ENCODE data around the gene TRIP6. TPM values are rescaled to one million over a fixed set of nuclear protein-coding genes. Genes with fewer than 3 reads are reported as not detected.
"Not testable (repeated sequence)": the region's sequence is repeated elsewhere in the genome, so short reads cannot be mapped to it uniquely, and the experiment has no call there.

TRIP6 gene
- total and polyA plus RNA-seq, 2 donors (not counting 1 experiment from before 2014, with no cell fraction given) = 6.8 to 13.8 TPM

GRCh38 chr7:100854146-100854895, 12.9 kb upstream of the TRIP6 start:
- Histone ChIP-seq H3K9ac (ENCODE audit: low read length) (no peak overlapping the region), H3K79me2 (ENCODE audit: control insufficient read depth, insufficient read depth, low read length) (peaks cover 57% of the 10 kb centered on the region), H3K4me3 (ENCODE audit: control extremely low read depth in 1 of 5, extremely low read depth in 1 of 5, insufficient read depth in 1 of 5, low read depth in 2 of 5, low read length in 4 of 5) (no peak overlapping the region), H3K27me3 (replicated peaks in 1 of 4; ENCODE audit: control extremely low read depth in 1 of 4, control insufficient read depth in 3 of 4, insufficient read depth in 4 of 4, low read length in 3 of 4) (no peaks in the 10 kb centered on the region), H3K27ac (ENCODE audit: low read length in 2 of 2) (no peak overlapping the region), H3K4me1 (ENCODE audit: control insufficient read depth in 2 of 2, insufficient read depth in 2 of 2, low read length in 2 of 2) (peaks cover 11 to 23% of the 10 kb centered on the region in 2 donors), H3K9me3 (ENCODE audit: control extremely low read depth in 1 of 3, control insufficient read depth in 2 of 3, insufficient read depth in 1 of 3, low read length in 2 of 3) (no peaks in the 10 kb centered on the region), H3K4me2 (replicated peaks; ENCODE audit: low read depth, low read length, poor library complexity, severe bottlenecking) (peak overlapping the region; percentile 86), H3K36me3 (replicated peaks in 1 of 2; ENCODE audit: control extremely low read depth in 1 of 2, control insufficient read depth in 1 of 2, extremely low read depth in 1 of 2, insufficient read depth in 2 of 2, low read length in 1 of 2) (peaks cover 0 to 23% of the 10 kb centered on the region in 2 experiments), H4K20me1 (ENCODE audit: control insufficient read depth, insufficient read depth, low read length, poor library complexity, severe bottlenecking) (peaks cover 48% of the 10 kb centered on the region), H2AFZ (ENCODE audit: insufficient read depth, low read depth, low read length, poor library complexity, severe bottlenecking) (no peak overlapping the region)
- CTCF ChIA-PET = interaction anchor here (0.6 to 6.7 kb wide), 9 partner anchors 21 to 775 kb away, joined by 3 to 111 read pairs (median 5); partner anchors contain the start of genes FBXO24, POP7 and SRRT
- no peaks in the 10 kb centered on the region for H3K27me3 Mint-ChIP-seq
- H3K4me1 Mint-ChIP-seq = peaks cover 24% of the 10 kb centered on the region
- DNase-seq (no peak), ATAC-seq (ENCODE audit: low read depth) (no peak)
- whole genome bisulfite sequencing (ENCODE audit: insufficient coverage) = 94% methylated on average over 7 of the region's 14 CpGs
- intact Hi-C loops (cut with micrococcal nuclease) = loop anchor here (5.0 kb wide), 3 partner anchors 162 to 377 kb away; partner anchors contain the start of genes GIGYF1 and TSC22D4
- no peaks in the 10 kb centered on the region for H3K9me3 Mint-ChIP-seq (ENCODE audit: insufficient read depth)
- no peak for TF ChIP-seq CTCF (IDR thresholded peaks at IDR 0.05)
- POLR2A ChIA-PET = interaction anchor here (0.5 to 1.0 kb wide), 3 partner anchors 21 to 232 kb away, joined by 4 to 9 read pairs (median 7); partner anchors contain the start of genes POP7 and SRRT
- peak overlapping the region; percentile 41 for H3K4me3 Mint-ChIP-seq
- H3K27ac Mint-ChIP-seq = peak overlapping the region; percentile 50

DNA sequence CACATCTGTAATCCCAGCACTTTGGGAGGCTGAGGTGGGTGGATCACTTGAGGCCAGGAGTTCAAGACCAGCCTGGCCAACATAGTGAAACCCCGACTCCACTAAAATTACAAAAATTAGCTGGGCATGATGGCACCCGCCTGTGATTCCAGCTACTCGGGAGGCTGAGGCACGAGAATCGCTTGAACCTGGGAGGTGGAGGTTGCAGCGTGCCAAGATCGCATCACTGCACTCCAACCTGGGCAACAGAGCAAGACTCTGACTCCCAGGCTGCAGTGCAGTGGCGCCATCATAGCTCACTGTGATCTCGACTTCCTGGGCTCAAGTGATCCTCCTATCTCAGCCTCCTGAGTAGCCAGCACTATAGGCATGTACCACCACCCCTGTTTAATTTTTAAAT, 12.3 kb upstream of the TRIP6 start:
- CTCF ChIA-PET = interaction anchor here (0.6 to 6.7 kb wide), 3 partner anchors 21 to 150 kb away, joined by 3 to 101 read pairs (median 36); partner anchors contain the start of genes POP7 and SRRT
- POLR2A ChIA-PET, DNase-seq: not testable (repeated sequence)

More for the DNA sequence above, 12.3 kb upstream of the TRIP6 start:
- H3K9me3 Mint-ChIP-seq (ENCODE audit: insufficient read depth); H3K27ac ChIP-seq (ENCODE audit: low read length in 2 of 2); H3K4me3 ChIP-seq (ENCODE audit: control extremely low read depth in 1 of 5, extremely low read depth in 1 of 5, insufficient read depth in 1 of 5, low read depth in 2 of 5, low read length in 4 of 5); H3K9me3 ChIP-seq (ENCODE audit: control extremely low read depth in 1 of 3, control insufficient read depth in 2 of 3, insufficient read depth in 1 of 3, low read length in 2 of 3); H3K27me3 Mint-ChIP-seq; H2AFZ ChIP-seq (ENCODE audit: insufficient read depth, low read depth, low read length, poor library complexity, severe bottlenecking); ATAC-seq (ENCODE audit: low read depth); H3K27me3 ChIP-seq (replicated peaks in 1 of 4; ENCODE audit: control extremely low read depth in 1 of 4, control insufficient read depth in 3 of 4, insufficient read depth in 4 of 4, low read length in 3 of 4); H3K4me2 ChIP-seq (replicated peaks; ENCODE audit: low read depth, low read length, poor library complexity, severe bottlenecking); H3K27ac Mint-ChIP-seq; H3K4me3 Mint-ChIP-seq; H3K9ac ChIP-seq (ENCODE audit: low read length): not testable (repeated sequence)
- Histone ChIP-seq H3K36me3 (replicated peaks in 1 of 2; ENCODE audit: control extremely low read depth in 1 of 2, control insufficient read depth in 1 of 2, extremely low read depth in 1 of 2, insufficient read depth in 2 of 2, low read length in 1 of 2) (peaks cover 0 to 28% of the 10 kb centered on the region in 2 experiments), H3K4me1 (ENCODE audit: control insufficient read depth in 2 of 2, insufficient read depth in 2 of 2, low read length in 2 of 2) (peaks cover 11 to 23% of the 10 kb centered on the region in 2 donors), H3K79me2 (ENCODE audit: control insufficient read depth, insufficient read depth, low read length) (peaks cover 55% of the 10 kb centered on the region), H4K20me1 (ENCODE audit: control insufficient read depth, insufficient read depth, low read length, poor library complexity, severe bottlenecking) (peaks cover 54% of the 10 kb centered on the region)
- intact Hi-C loops (cut with micrococcal nuclease) = loop anchor here (5.0 kb wide), 3 partner anchors 163 to 378 kb away; partner anchors contain the start of genes GIGYF1 and TSC22D4
- peaks cover 24% of the 10 kb centered on the region for H3K4me1 Mint-ChIP-seq
- 98% methylated on average over 8 of the region's 9 CpGs for WGBS (ENCODE audit: insufficient coverage)

All from B cell (primary cell).